CD4-positive, alpha-beta T cell treated with Interleukin-4 for 1 hour (primary cell): Measurements from ENCODE around the gene GDPD5.
A peak's percentile ranks its signal among the peaks of the same experiment; 100 is the strongest.

Experiments
- DNase-seq, 2 donors: peaks; one replicate each; pipeline ENCODE4 v3.0.0-alpha.2; 2020 to 2022

Gene GDPD5

DNA sequence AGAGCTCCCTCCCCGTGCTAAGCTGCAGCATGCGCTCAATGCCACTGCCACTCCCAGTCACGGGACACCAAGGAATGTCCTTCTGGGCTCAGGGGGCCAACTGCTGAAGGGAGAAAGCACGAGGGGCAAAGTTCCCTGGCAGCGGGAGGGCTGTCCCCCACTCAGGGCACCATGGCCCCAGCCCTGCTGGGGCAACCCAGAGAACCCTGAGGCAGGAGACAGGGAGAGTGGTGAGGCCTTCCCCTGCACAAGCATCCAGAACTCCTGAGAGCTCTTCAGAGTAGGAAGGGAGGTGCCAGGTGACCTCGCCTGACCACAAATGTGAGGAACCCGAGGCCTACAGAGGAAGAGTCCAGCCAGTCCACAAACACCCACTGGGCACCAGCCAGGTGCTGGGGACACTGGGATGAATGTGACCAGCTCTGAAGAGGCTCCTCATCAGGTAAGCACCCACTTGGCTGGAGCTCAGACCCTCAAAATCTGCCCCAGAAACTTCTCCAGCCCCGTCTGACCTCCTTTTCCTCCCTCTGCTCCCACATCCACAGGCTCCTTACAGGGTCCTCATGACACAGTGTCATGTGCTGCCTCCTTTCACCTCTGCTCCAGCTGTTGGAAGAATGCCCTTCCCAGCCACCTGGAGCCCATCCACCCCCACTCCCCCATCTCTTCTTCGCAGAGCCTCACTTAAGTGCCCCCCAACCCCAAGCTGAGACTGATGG lies 15.6 kb downstream of the GDPD5 start:
- DNase-seq: no peak

DNA sequence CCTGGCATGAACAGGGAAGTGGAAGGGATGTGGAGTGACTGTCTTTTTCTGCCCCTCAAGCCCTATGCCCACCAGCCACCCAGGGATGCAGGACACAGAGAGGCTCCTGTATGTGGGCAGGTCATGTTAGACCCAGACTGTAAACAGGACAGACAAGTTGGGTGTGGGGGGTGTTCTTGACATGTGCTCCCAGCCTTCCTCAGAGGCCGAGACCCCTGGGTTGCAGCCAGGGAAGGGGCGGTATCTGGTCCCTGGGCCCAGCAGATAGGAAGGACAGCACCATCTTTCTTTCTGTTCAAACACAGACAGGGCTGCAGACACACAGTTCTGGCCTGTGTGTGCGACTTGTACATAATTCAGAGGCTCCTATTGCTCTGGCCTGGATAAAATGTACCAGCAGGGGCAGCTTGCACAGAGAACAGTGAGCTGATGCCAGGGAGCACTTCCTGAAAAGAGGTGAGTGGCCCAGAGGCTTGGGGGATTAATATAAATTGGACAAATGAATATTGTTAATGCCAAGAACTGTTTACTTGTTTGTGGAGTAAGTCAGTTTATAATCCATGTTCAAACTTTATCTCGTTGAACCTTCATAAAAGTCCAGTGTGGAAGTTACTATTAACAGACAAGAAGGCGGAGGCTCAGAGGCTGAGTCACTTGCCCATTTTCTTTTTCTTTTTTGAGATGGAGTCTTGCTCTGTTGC lies 16.6 kb downstream of the GDPD5 start:
- DNase-seq: no peak

DNA sequence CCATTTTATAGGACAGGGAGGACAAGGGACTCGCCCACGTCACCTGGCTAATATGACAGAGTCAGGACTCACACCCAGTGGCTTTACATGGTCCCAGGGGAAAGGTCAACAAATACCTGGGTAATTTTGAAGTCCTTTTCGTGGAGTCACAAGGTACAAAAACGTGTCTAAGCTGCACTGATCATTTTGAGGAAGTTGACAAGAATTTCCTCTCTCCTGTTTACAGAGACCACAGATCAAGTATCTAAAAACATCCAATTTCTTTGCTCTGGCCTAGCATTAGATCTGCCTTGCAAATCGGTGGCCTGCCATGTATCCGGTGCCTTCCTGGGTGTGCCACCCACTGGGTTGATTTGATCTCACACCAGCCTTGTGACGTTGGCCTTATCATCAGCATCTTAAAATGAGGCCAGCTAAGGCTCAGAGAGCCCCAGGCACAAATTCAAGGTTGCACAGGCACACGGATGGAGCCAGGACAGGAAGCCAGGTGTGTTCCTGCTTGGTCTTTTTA lies 17.6 kb downstream of the GDPD5 start:
- DNase-seq: peak; percentile 79 to 80

- DNase-seq: no peak
Observed at GRCh38 chr11:75507571-75507970, 18.2 kb downstream of the GDPD5 start.

GRCh38 chr11:75506827-75507226 lies 18.9 kb downstream of the GDPD5 start:
- DNase-seq: no peak

- no peak for DNase-seq
Observed at GRCh38 chr11:75505916-75506692, 19.6 kb downstream of the GDPD5 start.

GRCh38 chr11:75504501-75504900 lies 21.2 kb downstream of the GDPD5 start:
- no peak for DNase-seq

DNA sequence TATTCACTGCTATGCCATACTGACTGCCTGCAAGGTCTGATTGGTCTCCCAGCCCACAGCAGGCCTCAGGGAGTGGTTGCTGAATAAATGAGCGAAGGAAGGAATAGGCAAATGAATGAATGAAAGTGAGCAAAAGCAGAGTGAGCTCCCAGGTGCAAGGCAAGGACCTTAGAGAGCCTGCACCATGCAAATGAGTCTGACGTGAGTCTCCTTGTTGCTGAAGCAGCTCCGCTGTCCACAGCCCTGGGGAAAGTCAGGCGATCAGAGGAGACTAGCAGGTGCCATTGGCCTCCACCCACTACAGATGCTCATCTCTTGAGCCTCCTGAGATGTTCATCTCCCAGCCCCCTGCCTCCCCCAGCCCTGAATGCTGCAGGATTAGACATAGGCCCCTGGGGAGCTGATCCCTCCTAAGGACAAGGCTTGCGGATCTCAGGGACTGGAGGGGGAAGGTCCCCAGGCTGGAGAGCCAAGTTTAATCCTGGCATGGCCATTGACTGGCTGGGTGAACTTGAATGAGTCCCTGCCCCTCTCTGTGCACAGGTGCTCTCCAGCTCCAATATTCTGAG lies 22.1 kb downstream of the GDPD5 start:
- DNase-seq: no peak

DNA sequence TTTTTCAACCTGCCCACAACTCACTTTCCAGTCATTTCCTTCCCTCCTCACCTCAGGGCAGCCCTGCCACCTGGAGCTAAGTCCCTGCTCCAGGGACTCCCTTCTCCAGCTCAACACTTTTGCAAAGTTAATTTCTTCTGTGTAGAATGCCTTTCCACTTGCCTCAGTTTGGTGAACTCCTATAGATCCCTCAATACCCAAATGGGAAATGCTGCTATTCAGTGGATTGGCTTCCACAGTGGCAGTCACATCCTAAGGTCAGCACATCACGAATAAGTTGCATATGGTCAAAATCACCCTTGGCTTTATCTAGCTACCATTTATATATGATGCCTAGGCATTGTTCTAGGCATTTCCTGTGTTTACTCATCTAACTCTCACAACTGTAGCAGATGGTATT lies 23.6 kb downstream of the GDPD5 start:
- DNase-seq: no peak

GRCh38 chr11:75500742-75501141 lies 25.0 kb downstream of the GDPD5 start:
- no peak for DNase-seq

GRCh38 chr11:75499423-75500190 lies 26.1 kb downstream of the GDPD5 start:
- no peak for DNase-seq

GRCh38 chr11:75498556-75499255 lies 27.0 kb downstream of the GDPD5 start:
- no peak for DNase-seq

DNA sequence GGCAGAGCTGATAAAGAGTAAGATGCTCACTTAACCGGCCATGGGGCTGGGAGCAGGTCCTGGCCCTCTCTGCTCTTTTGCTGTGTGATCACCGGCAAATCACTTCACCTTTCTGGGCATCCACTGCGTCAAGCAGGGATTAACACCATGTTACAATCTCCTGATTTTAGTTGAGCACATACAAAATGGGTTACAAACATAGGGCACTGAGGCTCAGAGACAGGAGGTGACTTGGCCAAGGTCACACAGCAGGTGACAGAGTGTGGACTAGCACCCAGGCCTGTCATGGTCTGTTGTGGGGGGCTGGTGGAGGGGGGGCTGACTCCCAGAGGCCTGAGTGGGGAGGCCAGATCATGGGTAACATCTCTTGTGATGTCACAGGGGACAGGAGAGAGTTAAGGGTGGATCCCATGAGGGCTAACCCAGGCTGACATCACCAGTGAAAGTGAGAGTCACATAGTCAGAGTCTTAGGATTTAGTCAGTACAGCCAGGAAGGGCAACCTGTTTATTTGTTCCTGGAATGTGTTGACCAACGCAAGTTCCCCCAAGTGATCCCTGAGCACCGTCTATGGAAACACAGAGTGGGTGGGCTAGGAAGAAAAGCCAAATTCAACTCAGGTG lies 27.8 kb downstream of the GDPD5 start:
- no peak for DNase-seq

DNA sequence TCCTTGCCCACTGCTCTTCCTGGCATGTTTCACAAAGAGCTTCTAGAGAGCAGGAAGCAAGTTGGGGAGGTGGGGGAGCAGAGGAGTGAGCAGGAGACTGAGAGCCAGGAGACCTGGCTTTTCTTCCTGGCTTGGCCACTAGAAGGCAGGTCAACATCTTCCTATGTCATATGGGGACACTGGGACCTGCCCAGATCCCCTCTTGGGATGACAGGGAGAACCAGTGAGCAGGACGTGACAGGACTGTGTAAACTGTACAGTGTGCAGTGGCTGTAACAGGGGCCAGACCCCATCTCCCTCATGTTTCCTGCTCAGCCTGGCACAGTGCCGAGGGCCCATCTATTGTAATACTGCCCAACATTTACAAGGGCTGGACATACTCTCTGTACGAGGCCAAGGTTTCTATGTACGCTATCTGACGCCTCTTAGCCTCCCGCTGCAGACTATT lies 29.4 kb downstream of the GDPD5 start:
- no peak for DNase-seq

GRCh38 chr11:75495749-75496304 lies 29.9 kb downstream of the GDPD5 start:
- no peak for DNase-seq

- no peak for DNase-seq
Observed at GRCh38 chr11:75493626-75494025, 32.1 kb downstream of the GDPD5 start.

- DNase-seq: peak; percentile 58 to 63
Observed at GRCh38 chr11:75492181-75492820, 33.4 kb downstream of the GDPD5 start.

DNA sequence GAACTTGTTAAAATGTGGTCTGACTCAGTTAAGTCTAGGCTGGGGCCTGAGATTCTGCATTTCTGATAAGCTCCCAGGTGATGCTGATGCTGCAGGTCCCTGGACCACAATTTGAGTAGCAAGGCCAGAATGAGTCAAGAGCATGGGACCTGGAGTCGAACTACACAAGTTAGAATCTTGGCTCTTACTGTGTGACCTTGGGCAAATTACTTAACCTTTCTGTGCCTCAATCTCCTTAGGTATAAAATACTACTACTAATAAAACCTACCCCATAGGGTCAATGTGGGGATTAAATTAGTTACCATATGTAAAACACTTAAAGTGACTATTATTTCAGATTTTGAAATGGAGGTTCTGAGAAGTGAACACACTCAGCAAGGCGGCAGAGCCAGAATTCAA lies 34.3 kb downstream of the GDPD5 start:
- DNase-seq: no peak

DNA sequence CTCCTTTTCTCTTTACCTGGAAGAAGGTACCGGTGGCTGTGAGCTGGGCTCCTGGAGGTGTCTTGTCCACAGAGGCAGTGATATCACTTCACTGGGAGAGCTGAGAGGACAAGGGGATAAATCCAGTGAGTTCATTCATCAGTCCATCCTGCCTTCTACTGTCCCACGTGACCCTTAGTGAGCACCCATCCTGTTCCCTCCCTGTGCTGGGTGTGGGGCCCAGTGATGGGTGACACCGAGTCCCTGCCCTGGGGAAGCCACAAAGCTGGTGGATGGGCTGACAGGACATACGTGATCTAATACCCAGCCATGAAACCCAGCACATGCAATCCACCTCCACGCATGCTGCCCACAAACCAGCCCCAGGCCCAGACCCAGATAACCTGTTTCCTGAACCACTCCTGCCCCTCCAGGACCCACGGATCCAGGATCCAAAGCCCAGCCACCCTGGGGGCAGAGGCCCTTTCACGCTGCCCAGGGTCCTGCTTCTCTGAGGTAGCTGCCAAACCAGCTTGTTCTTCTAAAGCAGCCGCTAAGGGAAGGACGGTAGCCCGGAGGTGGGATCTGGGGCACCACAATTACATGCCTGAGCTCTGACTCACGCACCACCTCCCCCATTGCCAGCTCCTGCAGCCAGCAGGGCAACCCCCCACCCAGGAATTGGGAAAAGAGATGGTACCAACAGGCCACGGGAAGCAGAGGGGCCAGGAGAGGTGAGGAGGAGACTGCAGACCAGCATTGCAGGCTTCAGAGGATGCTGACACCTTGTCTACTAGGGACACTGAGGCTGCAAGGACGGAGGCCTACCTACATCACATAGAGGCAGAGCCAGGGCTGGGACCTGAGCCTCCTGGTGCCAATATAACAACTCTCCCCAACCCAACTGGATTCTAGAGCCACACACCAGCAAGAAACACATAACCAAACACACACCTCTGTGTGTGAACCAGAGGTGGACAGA lies 35.2 kb downstream of the GDPD5 start:
- DNase-seq: no peak
